GM15510 (cell line): ENCODE results near the gene LMAN2L.

Source experiments
- POLR2A ChIP-seq: IDR thresholded peaks from 3 replicates; pipeline ENCODE4 v1.6.1; 2011; ENCODE audit warnings: borderline replicate concordance; ENCODE audit not compliant: insufficient read length; ENCODE audit errors: extremely low read depth

Gene LMAN2L

GRCh38 chr2:96739633-96740428, at the start of gene LMAN2L:
Gene LMAN2L (minus strand): TSS chr2:96740064. CDS start chr2:96740040, 24 bp downstream.
- peak; percentile 74 for TF ChIP-seq POLR2A

GRCh38 chr2:96789245-96789617, 49.4 kb upstream of the LMAN2L start:
- no peak for TF ChIP-seq POLR2A

- no peak for TF ChIP-seq POLR2A
These were observed 48.8 kb upstream of the LMAN2L start for GRCh38 chr2:96788442-96789244.

GRCh38 chr2:96787411-96787810, 47.5 kb upstream of the LMAN2L start:
- TF ChIP-seq POLR2A: no peak

DNA sequence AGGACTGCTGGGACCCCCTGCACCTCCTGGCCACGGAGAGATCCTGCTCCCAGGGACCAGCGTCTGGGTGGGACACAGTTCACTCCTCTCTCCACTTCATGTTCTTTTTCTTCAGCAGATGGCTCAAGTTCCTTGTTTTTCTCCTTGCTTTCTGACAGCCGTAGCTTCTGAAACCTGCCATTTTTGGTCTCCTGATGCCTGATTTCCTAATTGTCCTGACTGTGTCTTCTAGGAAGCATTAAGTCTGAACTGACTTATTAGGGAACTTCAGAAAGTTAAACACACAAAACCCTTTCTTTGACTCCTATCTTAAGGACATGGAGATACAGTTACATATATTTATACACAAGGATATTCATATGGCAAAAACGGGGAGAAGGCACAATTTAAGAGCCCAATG, 43.5 kb upstream of the LMAN2L start:
- TF ChIP-seq POLR2A: no peak

GRCh38 chr2:96775160-96775559, 35.3 kb upstream of the LMAN2L start:
- TF ChIP-seq POLR2A: no peak

- peak; percentile 22 for TF ChIP-seq POLR2A
These were observed 34.1 kb upstream of the LMAN2L start for GRCh38 chr2:96773922-96774321.

DNA sequence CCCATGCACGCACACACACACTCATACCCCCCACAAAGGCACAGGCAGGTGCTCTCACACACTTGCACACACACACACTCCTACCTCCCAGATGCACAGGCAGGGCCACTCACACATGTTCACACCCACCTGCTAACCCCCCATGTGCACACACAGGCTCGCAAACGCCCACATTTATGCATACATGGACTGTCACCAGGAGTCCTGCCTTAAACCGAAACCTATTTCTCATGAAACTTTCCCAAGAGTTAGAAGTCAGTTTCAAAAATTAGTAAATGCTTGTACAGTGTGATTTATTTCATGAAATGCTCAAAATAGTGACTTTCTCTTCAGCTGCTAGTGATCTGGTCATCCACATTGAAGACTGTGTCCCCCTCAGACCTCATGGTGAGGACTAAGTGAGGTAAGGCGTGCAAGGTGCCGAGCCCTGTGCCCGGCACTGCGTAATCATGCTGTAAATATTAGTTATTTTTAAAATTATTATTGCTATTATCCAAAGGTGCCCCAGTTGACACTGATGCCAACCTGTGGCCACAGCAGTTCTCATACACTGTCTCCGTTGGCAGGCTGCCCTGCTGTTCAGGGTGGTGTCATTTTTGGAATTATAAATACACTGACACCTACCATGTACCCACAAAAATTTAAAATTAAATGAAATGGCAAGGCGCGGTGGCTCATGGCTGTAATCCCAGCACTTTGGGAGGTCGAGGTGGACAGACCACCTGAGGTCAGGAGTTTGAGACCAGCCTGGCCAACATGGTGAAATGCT, 33.2 kb upstream of the LMAN2L start:
- no peak for TF ChIP-seq POLR2A

DNA sequence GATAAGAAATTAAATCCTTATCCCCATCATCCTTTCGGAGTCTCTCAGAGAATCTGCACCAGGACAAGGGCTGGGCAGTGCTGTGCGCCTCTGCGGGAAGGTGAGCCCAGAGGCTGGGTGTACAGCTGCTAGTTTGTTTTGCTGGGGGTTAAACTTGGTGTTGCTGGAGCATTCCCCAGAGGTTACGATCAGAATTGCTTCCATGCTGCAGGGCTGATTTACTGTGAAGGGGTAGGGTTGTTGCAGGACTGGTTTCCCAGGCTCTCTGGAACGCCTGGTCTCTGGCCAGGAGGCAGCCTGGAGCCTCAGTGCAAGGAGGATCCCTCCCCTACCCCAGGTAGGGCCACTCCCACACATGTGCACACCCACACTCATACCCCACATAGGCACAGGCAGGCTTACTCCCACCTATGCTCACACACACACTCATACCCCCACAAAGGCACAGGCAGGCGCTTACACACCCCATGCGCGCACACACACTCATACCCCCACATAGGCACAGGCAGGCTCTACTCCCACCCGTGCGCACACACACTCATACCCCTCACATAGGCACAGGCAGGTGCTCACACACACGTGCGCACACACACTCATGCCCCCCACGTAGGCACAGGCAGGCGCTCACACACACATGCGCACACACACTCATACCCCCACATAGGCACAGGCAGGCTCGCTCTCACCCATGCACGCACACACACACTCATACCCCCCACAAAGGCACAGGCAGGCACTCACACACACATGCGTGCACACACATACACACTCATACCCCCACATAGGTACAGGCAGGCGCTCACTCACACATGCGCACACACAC, 32.1 kb upstream of the LMAN2L start:
- TF ChIP-seq POLR2A: no peak

DNA sequence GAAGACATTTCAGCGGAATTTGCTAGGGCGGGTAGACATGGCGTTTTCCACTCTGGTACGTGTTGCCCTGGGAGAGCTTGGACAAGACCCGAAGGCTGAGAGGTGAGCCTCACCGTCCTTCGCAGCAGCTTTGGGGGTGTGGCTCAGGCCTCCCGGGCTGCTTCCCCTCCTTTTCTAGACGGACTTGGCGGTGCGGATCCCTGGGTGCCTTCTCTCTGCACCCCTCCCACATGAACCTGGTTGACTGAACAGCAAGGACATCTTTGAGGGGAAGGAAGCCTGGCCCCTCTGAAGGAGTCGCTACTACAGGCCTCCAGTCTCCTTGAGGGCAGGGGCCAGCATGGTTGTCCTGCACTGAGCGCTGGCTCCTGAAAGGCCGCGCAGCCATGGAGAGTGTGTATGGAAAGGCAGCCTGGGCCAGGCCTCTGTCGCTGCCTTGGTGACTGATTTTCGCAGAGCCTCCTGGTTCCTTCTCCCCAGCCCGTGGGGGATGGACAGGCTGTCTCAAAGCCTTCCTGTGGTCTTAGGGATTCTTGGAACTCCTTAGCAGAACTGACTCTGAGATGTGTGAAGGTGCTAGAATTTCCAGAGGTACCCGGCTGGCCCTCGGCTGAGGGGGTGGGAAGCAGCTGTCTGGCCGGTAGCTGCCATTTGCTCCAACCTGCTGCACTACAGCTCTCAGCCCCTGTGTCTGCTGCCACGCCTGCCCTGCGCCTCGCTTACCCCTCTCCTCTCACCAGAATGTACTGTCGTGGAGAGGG, 30.8 kb upstream of the LMAN2L start:
- no peak for TF ChIP-seq POLR2A

- TF ChIP-seq POLR2A: no peak
These were observed 29.9 kb upstream of the LMAN2L start for GRCh38 chr2:96769814-96770213.

DNA sequence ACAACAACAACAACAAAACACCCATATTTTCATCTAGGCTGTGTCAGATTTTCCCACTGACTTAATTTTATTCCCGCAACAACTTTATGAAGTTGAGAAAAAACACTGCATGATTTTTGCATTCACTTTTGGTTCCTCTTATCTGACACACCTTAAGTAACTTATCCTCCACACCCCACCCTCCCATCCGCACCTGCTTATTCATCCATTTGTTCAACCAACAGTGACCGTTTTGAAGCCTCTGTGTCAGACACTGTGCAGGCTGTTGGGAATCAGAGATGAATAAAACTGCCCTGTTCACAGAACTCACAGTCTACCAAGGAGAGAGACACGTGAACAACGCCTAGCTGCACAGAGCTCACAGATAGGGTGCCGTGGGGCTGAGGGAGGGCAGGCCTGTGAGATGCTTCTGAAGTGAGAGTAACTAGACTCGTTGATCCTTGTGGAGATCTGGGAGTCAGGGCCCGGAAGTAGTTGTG, 28.3 kb upstream of the LMAN2L start:
- TF ChIP-seq POLR2A: no peak

DNA sequence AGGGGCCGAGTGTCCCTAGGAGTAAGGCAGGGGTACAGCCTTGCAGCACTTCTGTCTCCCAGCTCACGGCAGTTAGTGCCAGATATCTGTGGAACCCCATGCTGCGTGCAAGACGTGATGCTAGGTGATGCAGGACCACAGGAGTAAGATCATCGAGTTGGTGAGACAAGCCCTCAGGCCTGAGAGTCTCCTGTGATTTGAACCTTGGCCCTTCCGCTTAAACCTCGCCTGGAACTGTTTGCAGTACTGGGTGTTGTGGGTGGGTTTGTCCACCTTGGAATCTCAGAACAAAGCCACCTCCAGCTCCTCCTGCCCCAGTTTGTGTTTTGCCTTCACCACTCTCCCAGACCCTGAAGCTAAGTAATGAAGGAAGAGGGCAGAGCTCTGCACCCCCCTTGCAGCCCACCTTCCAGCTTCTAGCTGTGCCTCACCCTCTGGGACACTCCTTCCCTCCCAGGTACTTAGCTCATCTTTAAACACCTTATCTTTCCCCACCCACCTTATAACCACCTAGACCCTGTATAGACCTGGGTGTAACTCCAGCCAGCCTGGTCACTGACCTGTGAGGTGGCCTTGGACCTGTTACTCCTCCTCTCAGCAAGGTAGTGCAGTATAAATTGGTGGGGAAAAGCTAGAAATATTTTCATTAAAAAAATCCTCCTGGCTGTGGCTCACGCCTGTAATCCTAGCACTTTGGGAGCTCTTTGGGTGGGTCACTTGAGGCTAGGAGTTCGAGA, 27.4 kb upstream of the LMAN2L start:
- no peak for TF ChIP-seq POLR2A
